Esophagus squamous epithelium (tissue), 4 donors: Measurements from ENCODE around the gene CYBC1.

Experiments used
- POLR2A ChIP-seq, 4 donors: fragments of 450-650 bp; IDR thresholded peaks; one replicate each; pipeline ENCODE4 v1.6.1; 2017; ENCODE audit warnings: antibody characterized with exemption in 4 of 4, mild to moderate bottlenecking in 4 of 4, moderate library complexity in 3 of 4
- TF ChIP-seq, protein P1 (sequence below), 6 experiments: fragments of 450-650 bp in 4 of 6; fragments of 200-600 bp in 2 of 6; sonication (generic) in 2 of 6; IDR thresholded peaks; one replicate each; pipeline ENCODE4 v1.5.1; 2016 to 2019; ENCODE audit warnings: antibody characterized with exemption in 6 of 6, mild to moderate bottlenecking in 4 of 6, moderate library complexity in 4 of 6

DNA sequence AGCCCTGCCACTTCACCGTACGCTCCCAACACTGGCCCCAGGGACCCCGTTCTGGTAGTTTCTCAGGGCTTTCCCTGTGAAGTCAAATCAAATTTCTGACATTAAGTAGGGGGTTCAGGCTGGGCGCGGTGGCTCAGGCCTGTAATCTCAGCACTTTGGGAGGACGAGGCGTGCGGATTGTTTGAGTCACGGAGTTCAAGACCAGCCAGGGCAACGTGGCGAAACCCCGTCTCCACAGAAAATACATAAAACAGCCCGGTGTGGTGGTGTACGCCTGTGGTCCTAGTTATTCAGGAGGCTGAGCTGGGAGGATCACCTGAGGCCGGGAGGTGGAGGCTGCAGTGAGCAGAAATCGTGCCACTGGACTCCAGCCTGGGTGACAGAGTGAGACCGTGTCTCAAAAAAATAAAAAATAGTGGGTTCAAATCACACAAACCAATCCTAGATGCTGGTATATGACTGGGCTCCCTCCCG is 632 bp downstream of the CYBC1 start:
- TF ChIP-seq POLR2A (IDR thresholded peaks at IDR 0.05), result no peak
- TF ChIP-seq, protein P1, sequence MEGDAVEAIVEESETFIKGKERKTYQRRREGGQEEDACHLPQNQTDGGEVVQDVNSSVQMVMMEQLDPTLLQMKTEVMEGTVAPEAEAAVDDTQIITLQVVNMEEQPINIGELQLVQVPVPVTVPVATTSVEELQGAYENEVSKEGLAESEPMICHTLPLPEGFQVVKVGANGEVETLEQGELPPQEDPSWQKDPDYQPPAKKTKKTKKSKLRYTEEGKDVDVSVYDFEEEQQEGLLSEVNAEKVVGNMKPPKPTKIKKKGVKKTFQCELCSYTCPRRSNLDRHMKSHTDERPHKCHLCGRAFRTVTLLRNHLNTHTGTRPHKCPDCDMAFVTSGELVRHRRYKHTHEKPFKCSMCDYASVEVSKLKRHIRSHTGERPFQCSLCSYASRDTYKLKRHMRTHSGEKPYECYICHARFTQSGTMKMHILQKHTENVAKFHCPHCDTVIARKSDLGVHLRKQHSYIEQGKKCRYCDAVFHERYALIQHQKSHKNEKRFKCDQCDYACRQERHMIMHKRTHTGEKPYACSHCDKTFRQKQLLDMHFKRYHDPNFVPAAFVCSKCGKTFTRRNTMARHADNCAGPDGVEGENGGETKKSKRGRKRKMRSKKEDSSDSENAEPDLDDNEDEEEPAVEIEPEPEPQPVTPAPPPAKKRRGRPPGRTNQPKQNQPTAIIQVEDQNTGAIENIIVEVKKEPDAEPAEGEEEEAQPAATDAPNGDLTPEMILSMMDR (IDR thresholded peaks at IDR 0.05), result no peak
